ENCODE results near the gene JPT2. TPM values are rescaled to one million over a fixed set of nuclear protein-coding genes. Genes with fewer than 3 reads are reported as not detected.
"Not testable (repeated sequence)": the region's sequence is repeated elsewhere in the genome, so short reads cannot be mapped to it uniquely, and the experiment has no call there.

Gene JPT2
- total and polyA plus RNA-seq, 4 donors: 24.4 to 45.8 (median 39.1) TPM

DNA sequence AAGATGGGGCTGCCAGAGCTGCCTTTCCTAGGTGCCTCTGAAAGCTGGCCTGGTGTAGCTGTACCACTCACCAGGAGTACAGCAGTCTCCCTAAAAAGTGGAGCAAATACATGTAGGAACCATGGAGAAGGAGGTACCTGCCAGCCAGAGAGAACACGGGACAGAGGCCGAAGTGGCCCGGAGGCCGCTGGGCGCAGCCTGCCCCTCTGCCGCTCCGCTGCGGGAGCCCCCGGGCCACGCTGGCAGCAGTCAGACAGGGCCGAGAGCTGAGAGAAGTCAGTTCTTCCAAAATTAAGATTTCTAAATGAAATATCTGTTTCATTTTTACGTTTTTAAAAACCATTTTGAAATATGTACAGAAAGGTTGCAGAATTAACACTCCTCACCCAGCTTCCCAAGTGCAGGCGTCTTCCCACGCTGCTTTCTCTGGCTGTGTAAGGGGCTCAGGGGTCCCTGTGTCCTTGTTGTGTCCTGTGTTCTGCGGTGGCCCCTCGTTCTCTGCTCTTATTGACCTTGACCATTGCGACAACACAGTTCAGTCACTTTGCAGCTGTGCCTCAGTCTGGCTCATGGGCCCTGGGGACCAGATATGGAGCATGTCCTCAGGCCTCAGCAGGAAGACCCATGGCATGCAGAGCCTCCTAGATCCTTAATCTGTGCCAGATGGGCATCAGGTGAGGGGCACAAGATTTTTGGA is 32.9 kb downstream of the JPT2 start:
- Histone ChIP-seq H3K4me1 (ENCODE audit: control insufficient read depth, insufficient read depth, low read length) (peaks cover 39% of the 10 kb centered on the region), H3K4me3 (ENCODE audit: low read depth, low read length) (no peak overlapping the region), H3K27ac (ENCODE audit: low read depth, low read length) (no peak overlapping the region), H3K9me3 (ENCODE audit: control insufficient read depth, insufficient read depth, low read length) (no peaks in the 10 kb centered on the region), H3K27me3 (ENCODE audit: control insufficient read depth, insufficient read depth, low read length) (no peaks in the 10 kb centered on the region), H3K36me3 (ENCODE audit: control insufficient read depth, insufficient read depth, low read length) (peaks cover 44% of the 10 kb centered on the region)
- WGBS (ENCODE audit: insufficient coverage): 91% methylated on average over 7 of the region's 17 CpGs
- no peak for DNase-seq (ENCODE audit: low read depth in 4 of 6, low spot score in 6 of 6)

DNA sequence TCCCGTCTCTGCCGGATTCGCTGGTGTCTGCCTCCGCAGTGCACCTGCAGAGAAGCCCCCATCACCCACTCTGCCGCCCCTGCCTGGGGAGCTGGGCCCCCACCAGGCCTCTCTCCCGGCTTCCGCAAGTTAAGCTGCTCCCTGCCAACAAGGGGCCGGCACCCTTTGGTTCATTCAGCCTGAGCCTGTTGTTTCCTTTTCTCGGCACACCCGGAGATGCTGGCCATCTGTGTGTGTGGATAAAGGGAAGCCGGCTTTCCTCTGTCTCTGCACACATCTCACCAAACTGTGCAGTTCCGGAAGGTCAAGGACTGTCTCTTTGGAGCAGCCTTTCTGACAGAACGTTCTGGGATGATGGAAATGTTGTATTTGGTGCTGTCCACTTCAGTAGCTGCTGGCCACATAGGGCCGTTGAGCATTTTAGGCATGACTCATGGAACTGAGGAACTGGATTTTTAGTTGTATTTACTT is 34.7 kb downstream of the JPT2 start:
- H3K27me3 ChIP-seq (ENCODE audit: control insufficient read depth, insufficient read depth, low read length): no peaks in the 10 kb centered on the region
- H3K36me3 ChIP-seq (ENCODE audit: control insufficient read depth, insufficient read depth, low read length): peaks cover 44% of the 10 kb centered on the region
- H3K4me3 ChIP-seq (ENCODE audit: low read depth, low read length): no peak overlapping the region
- 68% methylated on average over 11 of the region's 14 CpGs for WGBS (ENCODE audit: insufficient coverage)
- peaks cover 31% of the 10 kb centered on the region for H3K4me1 ChIP-seq (ENCODE audit: control insufficient read depth, insufficient read depth, low read length)
- no peak for DNase-seq (ENCODE audit: low read depth in 4 of 6, low spot score in 6 of 6)
- H3K27ac ChIP-seq (ENCODE audit: low read depth, low read length): no peak overlapping the region
- H3K9me3 ChIP-seq (ENCODE audit: control insufficient read depth, insufficient read depth, low read length): no peaks in the 10 kb centered on the region

DNA sequence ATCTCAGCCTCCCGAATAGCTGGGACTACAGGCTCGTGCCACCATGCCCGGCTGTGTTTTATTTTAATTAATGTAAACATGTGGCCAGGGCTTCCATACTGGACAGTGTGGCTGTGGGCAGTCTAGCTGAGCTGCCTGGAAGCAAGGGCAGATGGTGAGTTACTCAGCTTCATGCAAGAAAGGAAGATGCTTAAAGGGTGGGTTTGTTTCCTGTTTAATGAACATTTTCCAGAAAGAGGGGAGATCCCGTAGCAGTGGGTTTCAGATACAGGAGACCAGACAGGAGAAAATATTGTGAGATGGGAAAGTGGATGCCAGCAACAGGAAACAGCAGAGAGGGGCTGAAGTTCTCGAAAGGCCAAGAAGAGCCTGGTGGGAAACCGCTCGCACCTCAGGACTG is 35.3 kb downstream of the JPT2 start:
- Histone ChIP-seq H3K27ac (ENCODE audit: low read depth, low read length) (no peak overlapping the region), H3K36me3 (ENCODE audit: control insufficient read depth, insufficient read depth, low read length) (peaks cover 39% of the 10 kb centered on the region), H3K9me3 (ENCODE audit: control insufficient read depth, insufficient read depth, low read length) (no peaks in the 10 kb centered on the region), H3K4me1 (ENCODE audit: control insufficient read depth, insufficient read depth, low read length) (peaks cover 26% of the 10 kb centered on the region), H3K4me3 (ENCODE audit: low read depth, low read length) (no peak overlapping the region), H3K27me3 (ENCODE audit: control insufficient read depth, insufficient read depth, low read length) (no peaks in the 10 kb centered on the region)
- no peak for DNase-seq (ENCODE audit: low read depth in 4 of 6, low spot score in 6 of 6)
- WGBS (ENCODE audit: insufficient coverage): 65% methylated on average over 2 of the region's 7 CpGs

DNA sequence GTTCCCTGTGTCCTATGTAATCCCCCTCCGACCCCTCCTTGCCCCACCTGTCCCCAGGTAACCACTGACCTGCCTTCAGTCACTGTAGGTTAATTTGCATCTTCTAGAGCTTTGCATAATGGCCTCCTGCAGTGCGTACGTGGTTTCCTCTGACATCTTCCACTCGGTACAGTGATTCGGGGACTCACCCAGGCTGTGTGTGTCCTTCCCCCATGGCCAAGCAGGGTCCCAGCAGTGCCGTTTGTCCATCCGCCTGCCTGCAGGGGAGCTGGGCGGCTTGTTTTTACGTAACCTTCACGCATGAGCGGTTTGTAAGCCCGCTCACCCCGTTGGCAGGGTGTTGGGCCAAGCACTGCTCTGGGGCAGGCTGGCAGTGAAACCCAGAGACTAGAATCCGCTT is 35.9 kb downstream of the JPT2 start:
- peaks cover 20% of the 10 kb centered on the region for H3K4me1 ChIP-seq (ENCODE audit: control insufficient read depth, insufficient read depth, low read length)
- WGBS (ENCODE audit: insufficient coverage): 49% methylated on average over 14 of the region's 14 CpGs
- no peak overlapping the region for H3K4me3 ChIP-seq (ENCODE audit: low read depth, low read length)
- no peaks in the 10 kb centered on the region for H3K27me3 ChIP-seq (ENCODE audit: control insufficient read depth, insufficient read depth, low read length)
- H3K36me3 ChIP-seq (ENCODE audit: control insufficient read depth, insufficient read depth, low read length): peaks cover 38% of the 10 kb centered on the region
- H3K27ac ChIP-seq (ENCODE audit: low read depth, low read length): no peak overlapping the region
- peak in 2 of 6 donors; percentile 2 to 27 for DNase-seq (ENCODE audit: low read depth in 4 of 6, low spot score in 6 of 6)
- H3K9me3 ChIP-seq (ENCODE audit: control insufficient read depth, insufficient read depth, low read length): no peaks in the 10 kb centered on the region

DNA sequence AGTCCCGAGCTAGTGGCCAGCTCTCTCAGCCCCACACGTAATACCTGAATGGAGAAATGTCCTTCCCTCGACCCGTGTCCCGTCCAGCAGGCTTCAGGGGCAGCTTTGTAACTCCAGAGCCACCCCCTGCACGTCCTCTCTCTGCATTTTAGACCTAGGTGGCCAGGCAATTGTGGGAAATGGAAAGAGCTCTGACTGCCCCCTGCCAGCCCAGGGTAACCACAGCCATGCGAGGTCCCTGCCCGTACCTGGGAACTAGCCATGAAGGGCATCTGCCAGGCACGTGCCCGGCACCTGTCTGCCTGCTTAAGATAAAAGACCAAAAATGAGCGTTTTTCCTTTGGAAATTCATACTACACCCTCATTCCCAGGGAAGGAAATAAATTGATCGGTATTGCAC is 37.1 kb downstream of the JPT2 start:
- no peak for DNase-seq (ENCODE audit: low read depth in 4 of 6, low spot score in 6 of 6)
- H3K27ac ChIP-seq (ENCODE audit: low read depth, low read length): no peak overlapping the region
- 93% methylated on average over 10 of the region's 12 CpGs for WGBS (ENCODE audit: insufficient coverage)

DNA sequence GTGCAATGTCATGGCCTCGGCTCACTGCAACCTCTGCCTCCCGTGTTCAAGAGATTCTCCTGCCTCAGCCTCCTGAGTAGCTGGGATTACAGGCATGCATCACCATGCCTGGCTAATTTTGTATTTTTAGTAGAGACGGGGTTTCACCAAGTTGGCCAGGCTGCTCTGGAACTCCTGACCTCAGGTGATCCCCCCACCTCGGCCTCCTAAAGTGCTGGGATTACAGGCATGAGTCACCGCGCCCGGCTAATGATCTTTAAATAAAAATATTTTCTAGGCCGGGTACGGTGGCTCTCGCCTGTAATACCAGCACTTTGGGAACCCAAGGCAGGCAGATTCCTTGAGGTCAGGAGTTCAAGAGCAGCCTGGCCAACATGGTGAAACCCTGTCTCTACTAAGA is 40.2 kb downstream of the JPT2 start:
- DNase-seq (ENCODE audit: low read depth in 4 of 6, low spot score in 6 of 6); H3K9me3 ChIP-seq (ENCODE audit: control insufficient read depth, insufficient read depth, low read length); H3K27ac ChIP-seq (ENCODE audit: low read depth, low read length); H3K27me3 ChIP-seq (ENCODE audit: control insufficient read depth, insufficient read depth, low read length); H3K4me3 ChIP-seq (ENCODE audit: low read depth, low read length): not testable (repeated sequence)
- 95% methylated on average over 9 of the region's 10 CpGs for WGBS (ENCODE audit: insufficient coverage)
- Histone ChIP-seq H3K4me1 (ENCODE audit: control insufficient read depth, insufficient read depth, low read length) (peaks cover 25% of the 10 kb centered on the region), H3K36me3 (ENCODE audit: control insufficient read depth, insufficient read depth, low read length) (peaks cover 22% of the 10 kb centered on the region)

More for the DNA sequence above, 37.1 kb downstream of the JPT2 start:
- Histone ChIP-seq H3K4me3 (ENCODE audit: low read depth, low read length) (no peak overlapping the region), H3K9me3 (ENCODE audit: control insufficient read depth, insufficient read depth, low read length) (no peaks in the 10 kb centered on the region), H3K4me1 (ENCODE audit: control insufficient read depth, insufficient read depth, low read length) (peaks cover 14% of the 10 kb centered on the region), H3K27me3 (ENCODE audit: control insufficient read depth, insufficient read depth, low read length) (no peaks in the 10 kb centered on the region), H3K36me3 (ENCODE audit: control insufficient read depth, insufficient read depth, low read length) (peaks cover 34% of the 10 kb centered on the region)

DNA sequence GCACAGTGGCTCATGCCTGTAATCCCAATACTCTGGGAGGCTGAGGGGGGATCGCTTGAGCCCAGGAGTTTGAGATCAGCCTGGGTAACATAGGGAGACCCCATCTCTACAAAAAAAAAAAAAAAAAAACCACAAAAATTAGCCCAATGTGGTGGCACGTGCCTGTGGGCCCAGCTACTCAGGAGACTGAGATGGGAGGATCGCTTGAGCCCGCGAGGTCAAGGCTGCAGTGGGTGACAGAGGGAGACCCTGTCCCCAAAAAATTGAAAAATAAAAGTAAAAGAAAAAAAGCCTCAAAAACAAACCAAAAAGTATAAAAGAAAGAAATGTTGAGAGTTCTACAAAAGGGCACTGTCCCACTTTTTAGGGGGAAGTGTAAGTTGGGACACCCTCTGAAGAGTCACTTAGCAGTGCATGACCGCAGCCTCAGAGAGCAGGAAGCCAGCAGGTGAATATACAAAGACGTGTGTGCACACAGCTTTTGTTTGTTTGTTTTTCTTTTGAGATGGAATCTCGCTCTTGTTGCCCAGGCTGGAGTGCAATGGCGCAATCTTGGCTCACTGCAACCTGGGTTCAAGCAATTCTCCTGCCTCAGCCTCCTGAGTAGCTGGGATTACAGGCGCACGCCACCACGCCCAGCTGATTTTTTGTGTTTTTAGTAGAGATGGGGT is 41.6 kb downstream of the JPT2 start:
- not testable (repeated sequence) for H3K27ac ChIP-seq (ENCODE audit: low read depth, low read length); H3K4me3 ChIP-seq (ENCODE audit: low read depth, low read length); DNase-seq (ENCODE audit: low read depth in 4 of 6, low spot score in 6 of 6); H3K27me3 ChIP-seq (ENCODE audit: control insufficient read depth, insufficient read depth, low read length); H3K9me3 ChIP-seq (ENCODE audit: control insufficient read depth, insufficient read depth, low read length)
- 93% methylated on average over 7 of the region's 12 CpGs for WGBS (ENCODE audit: insufficient coverage)
- Histone ChIP-seq H3K36me3 (ENCODE audit: control insufficient read depth, insufficient read depth, low read length) (peaks cover 22% of the 10 kb centered on the region), H3K4me1 (ENCODE audit: control insufficient read depth, insufficient read depth, low read length) (peaks cover 24% of the 10 kb centered on the region)

DNA sequence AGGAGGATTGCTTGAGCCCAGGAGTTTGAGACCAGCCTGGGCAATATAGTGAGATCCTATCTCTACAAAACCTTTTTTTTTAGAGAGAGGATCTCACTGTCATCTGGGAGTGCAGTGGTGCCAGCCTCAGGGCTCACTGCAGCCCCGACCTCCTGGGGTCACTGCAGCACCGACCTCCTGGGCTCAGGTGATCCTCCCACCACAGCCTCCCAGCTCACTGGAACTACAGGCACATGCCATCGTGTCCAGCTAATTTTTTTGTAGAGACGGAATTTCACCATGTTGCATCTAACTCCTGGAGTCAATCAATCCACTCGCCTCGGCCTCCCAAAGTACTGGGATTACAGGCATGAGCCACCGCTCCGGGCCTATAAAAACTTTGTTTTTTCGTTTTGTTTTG is 43.3 kb downstream of the JPT2 start:
- Histone ChIP-seq H3K9me3 (ENCODE audit: control insufficient read depth, insufficient read depth, low read length) (no peaks in the 10 kb centered on the region), H3K36me3 (ENCODE audit: control insufficient read depth, insufficient read depth, low read length) (peaks cover 35% of the 10 kb centered on the region), H3K4me1 (ENCODE audit: control insufficient read depth, insufficient read depth, low read length) (peaks cover 24% of the 10 kb centered on the region), H3K27me3 (ENCODE audit: control insufficient read depth, insufficient read depth, low read length) (no peaks in the 10 kb centered on the region), H3K27ac (ENCODE audit: low read depth, low read length) (no peak overlapping the region), H3K4me3 (ENCODE audit: low read depth, low read length) (no peak overlapping the region)
- 93% methylated on average over 9 of the region's 9 CpGs for WGBS (ENCODE audit: insufficient coverage)
- no peak for DNase-seq (ENCODE audit: low read depth in 4 of 6, low spot score in 6 of 6)

DNA sequence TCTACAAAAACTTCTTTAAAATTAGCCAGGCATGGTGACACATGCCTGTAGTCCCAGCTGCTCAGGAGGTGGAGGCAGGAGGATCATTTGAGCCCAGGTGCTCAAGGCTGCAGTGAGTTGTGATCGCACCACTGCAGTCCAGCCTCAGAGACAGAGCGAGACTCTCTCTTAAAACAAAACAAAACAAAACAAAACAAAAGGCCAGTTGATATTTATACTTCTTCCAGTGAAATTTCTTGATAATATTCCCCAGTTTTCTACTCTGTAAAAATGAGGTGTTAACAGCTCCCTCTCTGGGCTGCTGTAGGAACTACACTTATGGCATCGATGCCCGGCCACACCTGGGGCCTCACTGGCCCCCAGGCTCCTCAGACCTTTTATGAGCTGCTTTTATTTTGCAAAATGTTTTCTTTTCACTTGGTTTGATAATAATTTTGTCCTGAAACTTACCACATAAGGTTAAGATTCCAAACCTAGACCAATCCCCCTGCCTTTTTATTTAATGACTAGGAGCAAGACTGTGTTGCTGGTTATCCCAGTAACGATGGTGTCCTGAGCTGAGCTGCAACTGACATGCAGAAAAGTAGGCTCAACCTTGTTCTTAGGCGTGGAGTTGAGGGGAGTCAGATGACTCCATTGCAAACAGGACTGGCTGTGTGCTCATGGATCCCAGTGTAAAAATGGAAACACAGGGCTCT is 45.5 kb downstream of the JPT2 start:
- WGBS (ENCODE audit: insufficient coverage): 55% methylated on average over 3 of the region's 6 CpGs
- H3K36me3 ChIP-seq (ENCODE audit: control insufficient read depth, insufficient read depth, low read length): peaks cover 56% of the 10 kb centered on the region

More for the DNA sequence above, 45.5 kb downstream of the JPT2 start:
- Histone ChIP-seq H3K4me1 (ENCODE audit: control insufficient read depth, insufficient read depth, low read length) (peaks cover 24% of the 10 kb centered on the region), H3K4me3 (ENCODE audit: low read depth, low read length) (no peak overlapping the region), H3K27me3 (ENCODE audit: control insufficient read depth, insufficient read depth, low read length) (no peaks in the 10 kb centered on the region), H3K27ac (ENCODE audit: low read depth, low read length) (no peak overlapping the region), H3K9me3 (ENCODE audit: control insufficient read depth, insufficient read depth, low read length) (no peaks in the 10 kb centered on the region)
- peak in 2 of 6 donors; percentile 23 to 28 for DNase-seq (ENCODE audit: low read depth in 4 of 6, low spot score in 6 of 6)
